Germinal center (tissue), 1 donor: ENCODE measurements around the gene PCP4L1.
"Not testable (repeated sequence)": the region's sequence is repeated elsewhere in the genome, so short reads cannot be mapped to it uniquely, and the experiment has no call there.

Source experiments
- DNase-seq: peaks from one replicate; pipeline ENCODE4 v3.0.0; 2012; ENCODE audit warnings: mixed read lengths, low spot score

Gene PCP4L1

GRCh38 chr1:161258439-161259344, at the start of gene PCP4L1:
Gene PCP4L1 (plus strand): TSS chr1:161258745. CDS start chr1:161258975, 230 bp downstream.
- DNase-seq = peak; percentile 72

- DNase-seq = peak; percentile 72
Observed at GRCh38 chr1:161209790-161210409, 48.6 kb upstream of the PCP4L1 start.

GRCh38 chr1:161214369-161214768, 44.2 kb upstream of the PCP4L1 start:
- DNase-seq = no peak

- DNase-seq = no peak
Observed at GRCh38 chr1:161215076-161215475, 43.5 kb upstream of the PCP4L1 start, which contains the start of gene FCER1G. Gene FCER1G (plus strand): TSS chr1:161215295. CDS start chr1:161215322, 27 bp downstream.

GRCh38 chr1:161216945-161217712, 41.4 kb upstream of the PCP4L1 start:
- DNase-seq = peak; percentile 23

GRCh38 chr1:161217831-161218230, 40.7 kb upstream of the PCP4L1 start:
- DNase-seq = no peak

GRCh38 chr1:161218301-161219077, 40.1 kb upstream of the PCP4L1 start:
- no peak for DNase-seq

- DNase-seq = no peak
Observed at GRCh38 chr1:161219078-161219892, 39.3 kb upstream of the PCP4L1 start.

- DNase-seq = no peak
Observed at GRCh38 chr1:161220002-161220401, 38.5 kb upstream of the PCP4L1 start.

GRCh38 chr1:161222175-161223019, 36.1 kb upstream of the PCP4L1 start:
- no peak for DNase-seq

GRCh38 chr1:161223805-161224694, 34.5 kb upstream of the PCP4L1 start:
- no peak for DNase-seq

GRCh38 chr1:161224695-161225087, 33.9 kb upstream of the PCP4L1 start:
- DNase-seq = not testable (repeated sequence)

- DNase-seq = no peak
Observed at GRCh38 chr1:161225178-161225533, 33.4 kb upstream of the PCP4L1 start.

- peak; percentile 96 for DNase-seq
Observed at GRCh38 chr1:161225534-161226319, 32.8 kb upstream of the PCP4L1 start, which contains the start of gene TOMM40L. Gene TOMM40L (plus strand): TSS chr1:161226060. CDS start chr1:161226490, 430 bp downstream.

GRCh38 chr1:161226320-161226711, 32.2 kb upstream of the PCP4L1 start:
- DNase-seq = no peak

- no peak for DNase-seq
Observed at GRCh38 chr1:161226759-161227158, 31.8 kb upstream of the PCP4L1 start.

GRCh38 chr1:161227196-161227871, 31.2 kb upstream of the PCP4L1 start:
- DNase-seq = peak; percentile 82
